ENCODE measurements around the gene BCS1L. TPM values are rescaled to one million over a fixed set of nuclear protein-coding genes. Genes with fewer than 3 reads are reported as not detected.

BCS1L gene
- total RNA-seq, 1 experiment from 2014 or later, result 39.1 TPM

DNA sequence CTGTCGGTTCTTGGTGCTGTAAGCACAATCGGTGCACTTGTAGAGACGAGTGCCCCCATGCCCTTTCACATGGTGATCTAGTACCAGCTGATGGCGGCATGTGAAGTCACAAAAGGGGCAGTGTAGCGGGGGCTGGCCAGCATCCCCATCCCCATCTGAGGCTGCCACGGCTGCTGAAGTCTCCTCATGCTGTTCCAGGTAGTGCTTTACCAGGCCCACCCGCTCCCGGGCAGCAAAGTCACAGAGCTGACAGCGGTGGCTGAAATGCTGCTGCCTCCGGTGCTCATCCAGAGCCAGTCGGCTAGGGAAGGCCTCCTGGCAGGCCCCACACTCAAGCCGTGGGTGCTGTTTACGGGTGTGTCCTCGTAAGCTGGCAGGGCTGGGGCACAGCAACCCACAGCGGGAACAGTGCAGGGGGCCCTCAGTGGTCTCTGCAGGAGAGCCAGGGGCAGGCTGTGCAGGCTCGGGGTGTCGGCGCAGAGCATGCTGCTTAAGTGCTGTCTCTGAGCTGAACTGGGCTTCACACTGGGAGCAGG lies 17.3 kb upstream of the BCS1L start:
- no peak for DNase-seq
- H3K18ac ChIP-seq (ENCODE audit: insufficient read length, low read depth, low read length), result no peak overlapping the region
- H2BK20ac ChIP-seq (ENCODE audit: low read depth, low read length, poor library complexity, severe bottlenecking), result no peak overlapping the region
- no peak overlapping the region for H3K56ac ChIP-seq (ENCODE audit: insufficient read length, low read depth, low read length)
- H2AFZ ChIP-seq (ENCODE audit: low read length), result no peak overlapping the region
- Mint-ChIP-seq H3K27me3 (ENCODE audit: low read depth) (no peaks in the 10 kb centered on the region), H3K4me3 (no peak overlapping the region), H3K4me1 (no peaks in the 10 kb centered on the region), H3K27ac (peak overlapping the region in 1 of 3 experiments; percentile 88; a peak in 1 of 7 replicates), H3K9me3 (no peaks in the 10 kb centered on the region), H3K36me3 (ENCODE audit: insufficient read depth in 1 of 3, low read depth in 3 of 3) (peaks cover 37 to 77% (median 74%) of the 10 kb centered on the region in 3 experiments; a peak in 6 of 7 replicates)
- no peak overlapping the region for H2BK5ac ChIP-seq (ENCODE audit: insufficient read length, low read length)
- H2AK5ac ChIP-seq (ENCODE audit: insufficient read length, low read length), result no peak overlapping the region
- H2BK15ac ChIP-seq (ENCODE audit: low read depth, low read length), result no peak overlapping the region
- H3K4ac ChIP-seq (ENCODE audit: low read depth, low read length), result no peak overlapping the region
- H3K9me3 ChIP-seq (ENCODE audit: control insufficient read depth, low read depth, low read length), result no peaks in the 10 kb centered on the region
- no peaks in the 10 kb centered on the region for H3K79me1 ChIP-seq (ENCODE audit: insufficient read depth, low read depth, low read length, poor library complexity, severe bottlenecking)
- no peak overlapping the region for H2BK120ac ChIP-seq (ENCODE audit: low read depth, low read length, poor library complexity, severe bottlenecking)
- no CpG with 5 or more reads among the region's 18 CpGs for WGBS (ENCODE audit: extremely low coverage, insufficient read length, low lambda C conversion rate)
- H3K27me3 ChIP-seq (ENCODE audit: insufficient read depth, low read length), result no peaks in the 10 kb centered on the region
- TF ChIP-seq, protein P1, sequence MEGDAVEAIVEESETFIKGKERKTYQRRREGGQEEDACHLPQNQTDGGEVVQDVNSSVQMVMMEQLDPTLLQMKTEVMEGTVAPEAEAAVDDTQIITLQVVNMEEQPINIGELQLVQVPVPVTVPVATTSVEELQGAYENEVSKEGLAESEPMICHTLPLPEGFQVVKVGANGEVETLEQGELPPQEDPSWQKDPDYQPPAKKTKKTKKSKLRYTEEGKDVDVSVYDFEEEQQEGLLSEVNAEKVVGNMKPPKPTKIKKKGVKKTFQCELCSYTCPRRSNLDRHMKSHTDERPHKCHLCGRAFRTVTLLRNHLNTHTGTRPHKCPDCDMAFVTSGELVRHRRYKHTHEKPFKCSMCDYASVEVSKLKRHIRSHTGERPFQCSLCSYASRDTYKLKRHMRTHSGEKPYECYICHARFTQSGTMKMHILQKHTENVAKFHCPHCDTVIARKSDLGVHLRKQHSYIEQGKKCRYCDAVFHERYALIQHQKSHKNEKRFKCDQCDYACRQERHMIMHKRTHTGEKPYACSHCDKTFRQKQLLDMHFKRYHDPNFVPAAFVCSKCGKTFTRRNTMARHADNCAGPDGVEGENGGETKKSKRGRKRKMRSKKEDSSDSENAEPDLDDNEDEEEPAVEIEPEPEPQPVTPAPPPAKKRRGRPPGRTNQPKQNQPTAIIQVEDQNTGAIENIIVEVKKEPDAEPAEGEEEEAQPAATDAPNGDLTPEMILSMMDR (conservative IDR thresholded peaks at IDR 0.05), result no peak
- H4K8ac ChIP-seq (replicated peaks; ENCODE audit: insufficient read length, low read depth, low read length), result no peak overlapping the region
- H3K14ac ChIP-seq (ENCODE audit: insufficient read depth, low read length), result no peak overlapping the region
- no peak overlapping the region for H2BK12ac ChIP-seq (ENCODE audit: insufficient read length, low read depth, low read length)
- H4K5ac ChIP-seq (ENCODE audit: insufficient read length, low read depth, low read length), result no peak overlapping the region
- H3K27ac ChIP-seq (ENCODE audit: insufficient read length, low read depth, low read length), result no peak overlapping the region
- no peaks in the 10 kb centered on the region for H3K23me2 ChIP-seq (ENCODE audit: insufficient read length, low read depth, low read length, poor library complexity, severe bottlenecking)
- no peaks in the 10 kb centered on the region for H3K4me1 ChIP-seq (ENCODE audit: insufficient read depth, low read length)
- H4K20me1 ChIP-seq (ENCODE audit: control insufficient read depth, insufficient read depth, insufficient read length), result no peaks in the 10 kb centered on the region
- no peak overlapping the region for H3K9ac ChIP-seq (ENCODE audit: extremely low read depth, insufficient read length, low read length)
- H3K79me2 ChIP-seq (ENCODE audit: insufficient read depth, low read length), result no peaks in the 10 kb centered on the region
- H3T11ph ChIP-seq (ENCODE audit: low read length), result no peak overlapping the region
- H3K23ac ChIP-seq (ENCODE audit: insufficient read length, low read depth, low read length), result no peak overlapping the region
- H3K4me2 ChIP-seq (ENCODE audit: insufficient read depth, insufficient read length, low read length), result no peak overlapping the region
- no peak overlapping the region for H4K91ac ChIP-seq (ENCODE audit: insufficient read length, low read depth, low read length)
